ENCODE results near the gene SEC24B.

SEC24B gene

DNA sequence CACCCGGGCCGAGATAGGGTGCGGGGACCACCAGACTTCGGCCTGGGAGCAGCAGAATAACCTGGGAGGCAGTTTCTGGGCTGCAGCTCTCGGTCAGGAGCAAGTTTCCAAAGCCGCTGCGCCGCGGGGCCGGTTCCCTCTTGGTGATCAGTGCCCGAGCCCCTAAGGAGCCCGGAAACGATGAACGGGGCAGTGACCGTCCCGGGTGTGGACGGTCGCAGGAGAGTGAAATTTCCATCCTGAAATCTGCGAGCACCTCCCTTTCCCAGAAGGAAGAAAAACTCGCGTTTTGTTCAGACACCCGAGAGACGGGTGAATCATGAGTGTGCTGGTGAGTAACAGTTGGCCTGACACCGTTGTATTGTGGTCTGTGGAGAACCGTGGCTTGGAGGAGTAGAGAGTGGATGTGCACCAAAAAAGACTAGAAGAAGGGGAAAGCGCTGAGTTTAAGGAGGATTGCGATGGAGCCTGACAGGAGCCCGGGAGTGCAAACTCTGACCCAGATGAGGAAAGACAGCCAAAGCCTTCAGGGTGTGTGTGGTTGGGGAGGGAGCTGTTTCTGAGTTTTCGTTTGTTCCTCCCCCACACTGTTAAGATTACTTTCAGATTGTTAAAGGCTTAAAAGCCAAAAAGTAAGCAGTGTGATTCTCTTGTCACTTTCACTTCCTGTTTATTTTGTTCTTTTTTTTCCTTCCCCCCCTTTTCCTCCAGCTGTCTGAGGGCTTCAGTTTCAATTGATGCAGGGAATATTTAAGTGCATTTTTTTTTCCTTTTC, 127.3 kb downstream of the SEC24B start:
- H3K4me3 ChIP-seq (ENCODE audit: low read depth, low read length): peak overlapping the region; percentile 55
- H3K27me3 ChIP-seq: peaks cover 37% of the 10 kb centered on the region
- H3K36me3 ChIP-seq: no peaks in the 10 kb centered on the region
- peak; percentile 14 for DNase-seq
- TF ChIP-seq, protein P1, sequence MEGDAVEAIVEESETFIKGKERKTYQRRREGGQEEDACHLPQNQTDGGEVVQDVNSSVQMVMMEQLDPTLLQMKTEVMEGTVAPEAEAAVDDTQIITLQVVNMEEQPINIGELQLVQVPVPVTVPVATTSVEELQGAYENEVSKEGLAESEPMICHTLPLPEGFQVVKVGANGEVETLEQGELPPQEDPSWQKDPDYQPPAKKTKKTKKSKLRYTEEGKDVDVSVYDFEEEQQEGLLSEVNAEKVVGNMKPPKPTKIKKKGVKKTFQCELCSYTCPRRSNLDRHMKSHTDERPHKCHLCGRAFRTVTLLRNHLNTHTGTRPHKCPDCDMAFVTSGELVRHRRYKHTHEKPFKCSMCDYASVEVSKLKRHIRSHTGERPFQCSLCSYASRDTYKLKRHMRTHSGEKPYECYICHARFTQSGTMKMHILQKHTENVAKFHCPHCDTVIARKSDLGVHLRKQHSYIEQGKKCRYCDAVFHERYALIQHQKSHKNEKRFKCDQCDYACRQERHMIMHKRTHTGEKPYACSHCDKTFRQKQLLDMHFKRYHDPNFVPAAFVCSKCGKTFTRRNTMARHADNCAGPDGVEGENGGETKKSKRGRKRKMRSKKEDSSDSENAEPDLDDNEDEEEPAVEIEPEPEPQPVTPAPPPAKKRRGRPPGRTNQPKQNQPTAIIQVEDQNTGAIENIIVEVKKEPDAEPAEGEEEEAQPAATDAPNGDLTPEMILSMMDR (IDR thresholded peaks at IDR 0.05; ENCODE audit: low read depth, low read length): no peak
- no peaks in the 10 kb centered on the region for H3K9me3 ChIP-seq
- no peaks in the 10 kb centered on the region for H3K4me1 ChIP-seq

DNA sequence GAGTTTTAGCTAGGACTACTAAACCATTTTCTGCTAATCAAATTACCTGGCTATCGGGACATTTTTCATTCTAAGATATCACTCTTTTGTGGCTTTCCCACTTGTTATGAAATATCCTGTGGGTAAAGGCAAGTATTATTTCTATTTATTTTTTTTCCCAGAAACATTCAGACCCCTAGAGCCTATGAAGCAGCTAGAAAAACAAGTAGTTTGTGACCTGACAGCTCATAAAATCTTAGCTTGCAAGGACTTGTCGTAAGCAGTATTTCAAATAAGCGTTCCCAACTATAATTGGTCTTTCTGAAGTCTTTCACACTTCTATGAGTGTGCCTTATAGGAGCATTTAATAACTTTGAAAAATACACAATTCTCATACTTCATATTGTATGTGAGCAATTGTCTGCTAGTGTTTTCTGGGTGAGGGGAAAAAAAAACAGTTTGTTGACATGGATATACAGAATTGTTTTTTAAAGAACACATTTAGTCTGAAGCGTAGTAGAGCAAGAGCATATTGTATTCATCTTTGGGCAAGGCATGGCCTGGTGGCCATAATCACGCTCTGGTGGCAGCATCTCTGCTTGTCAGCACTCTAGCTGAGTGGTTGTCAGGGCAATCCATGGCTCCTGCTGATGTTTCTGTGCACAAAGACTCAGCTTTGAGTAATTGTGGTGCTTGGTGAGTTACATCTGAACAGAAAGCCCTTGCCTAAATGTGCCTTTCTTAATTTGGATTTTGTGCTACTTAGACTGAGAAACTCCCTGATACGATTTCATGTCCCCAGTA, 129.0 kb downstream of the SEC24B start:
- DNase-seq: no peak
- Histone ChIP-seq H3K36me3 (no peaks in the 10 kb centered on the region), H3K4me1 (no peaks in the 10 kb centered on the region), H3K4me3 (ENCODE audit: low read depth, low read length) (no peak overlapping the region), H3K27me3 (peaks cover 37% of the 10 kb centered on the region), H3K9me3 (no peaks in the 10 kb centered on the region)
- TF ChIP-seq, protein P1 (IDR thresholded peaks at IDR 0.05; ENCODE audit: low read depth, low read length): no peak

DNA sequence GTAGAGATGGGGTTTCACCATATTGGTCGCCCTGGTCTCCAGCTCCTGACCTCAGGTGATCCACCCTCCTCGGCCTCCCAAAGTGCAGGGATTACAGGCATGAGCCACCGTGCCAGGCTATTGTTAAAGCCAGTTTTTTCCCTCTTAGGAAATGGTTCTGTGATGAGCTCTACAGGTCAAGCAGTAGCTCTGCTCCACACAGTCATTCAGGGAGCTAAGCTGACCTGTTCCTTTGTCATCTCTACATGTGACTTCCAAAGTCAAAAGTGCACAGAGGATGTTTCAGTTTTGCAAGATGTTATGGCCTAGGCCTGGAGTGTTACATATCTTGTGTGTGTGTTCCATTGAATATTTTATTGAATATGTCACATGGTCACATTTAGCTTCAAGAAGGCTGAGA, 137.9 kb downstream of the SEC24B start:
- DNase-seq: no peak
- TF ChIP-seq, protein P1 (IDR thresholded peaks at IDR 0.05; ENCODE audit: low read depth, low read length): no peak
- H3K4me3 ChIP-seq (ENCODE audit: low read depth, low read length): no peak overlapping the region

DNA sequence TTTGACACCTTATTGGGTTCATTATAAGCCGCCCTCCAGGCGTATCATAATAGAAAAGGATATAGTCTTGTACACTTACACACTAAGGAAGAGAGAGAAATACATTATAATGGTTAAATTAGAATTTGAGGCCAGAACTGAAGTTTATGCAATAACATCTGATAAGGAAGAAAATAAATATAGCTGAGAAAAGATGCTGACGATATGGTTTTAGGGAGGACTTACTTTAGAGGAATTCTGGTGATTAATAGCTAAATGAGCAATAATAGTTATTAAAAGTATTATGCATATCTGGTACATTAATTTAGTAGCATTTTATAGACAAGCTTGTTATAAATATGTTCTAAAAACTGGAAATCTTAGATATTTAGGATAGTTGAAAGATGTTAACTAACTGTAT, 138.5 kb downstream of the SEC24B start:
- H3K36me3 ChIP-seq: no peaks in the 10 kb centered on the region
- no peak overlapping the region for H3K4me3 ChIP-seq (ENCODE audit: low read depth, low read length)
- no peak for DNase-seq
- H3K9me3 ChIP-seq: no peaks in the 10 kb centered on the region
- H3K27me3 ChIP-seq: no peaks in the 10 kb centered on the region
- no peaks in the 10 kb centered on the region; the same call in 1 of the 2 replicates for H3K4me1 ChIP-seq
- TF ChIP-seq, protein P1 (IDR thresholded peaks at IDR 0.05; ENCODE audit: low read depth, low read length): no peak

More for the DNA sequence above, 137.9 kb downstream of the SEC24B start:
- Histone ChIP-seq H3K4me1 (no peaks in the 10 kb centered on the region; the same call in 1 of the 2 replicates), H3K36me3 (no peaks in the 10 kb centered on the region), H3K27me3 (no peaks in the 10 kb centered on the region), H3K9me3 (no peaks in the 10 kb centered on the region)

DNA sequence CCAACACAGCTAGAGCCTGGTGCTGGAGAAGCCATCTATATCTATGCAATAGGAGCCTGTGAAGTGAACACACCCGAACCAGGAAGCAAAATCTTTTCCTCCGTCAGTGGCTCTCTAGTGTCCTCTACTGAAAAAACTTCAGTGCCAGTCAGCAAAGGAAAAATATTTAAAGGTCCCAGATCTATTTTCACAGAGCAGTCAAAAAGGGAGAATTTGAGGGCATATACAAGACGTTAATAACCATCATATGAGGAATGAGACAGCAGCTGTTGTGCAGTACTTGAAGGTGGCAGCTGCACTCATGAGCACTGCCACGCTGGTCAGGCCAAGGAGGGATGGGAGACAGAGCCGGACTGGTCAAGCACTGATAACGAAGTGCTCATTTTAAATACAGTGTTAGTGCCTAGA, 140.8 kb downstream of the SEC24B start:
- TF ChIP-seq, protein P1 (IDR thresholded peaks at IDR 0.05; ENCODE audit: low read depth, low read length): peak; percentile 38; the same call in 1 of the 2 replicates
- no peak for DNase-seq
- no peaks in the 10 kb centered on the region for H3K9me3 ChIP-seq

More for the DNA sequence above, 140.8 kb downstream of the SEC24B start:
- no peak overlapping the region for H3K4me3 ChIP-seq (ENCODE audit: low read depth, low read length)
- no peaks in the 10 kb centered on the region; the same call in 1 of the 2 replicates for H3K4me1 ChIP-seq
- H3K36me3 ChIP-seq: no peaks in the 10 kb centered on the region
- no peaks in the 10 kb centered on the region for H3K27me3 ChIP-seq
